DOHH2 (cell line): Measurements from ENCODE around the gene B3GALT5.

Source experiments
- H3F3A ChIP-seq: fragments of 200-600 bp; sonication (generic), shearing (Covaris generic); 2 replicates; pipeline ENCODE4 v1.6.0; 2016; ENCODE audit warnings: antibody characterized with exemption, mild to moderate bottlenecking; ENCODE audit not compliant: control insufficient read depth, insufficient read depth
- H3K27ac ChIP-seq: fragments of 200-600 bp; sonication (generic); 2 replicates; pipeline ENCODE4 v1.5.1; 2014; ENCODE audit warnings: low read depth, mild to moderate bottlenecking, low read length, moderate library complexity
- H3K27me3 ChIP-seq: fragments of 200-600 bp; sonication (generic); 2 replicates; pipeline ENCODE4 v1.6.1; 2014; ENCODE audit warnings: mild to moderate bottlenecking, low read length, mixed read lengths; ENCODE audit not compliant: control insufficient read depth
- H3K36me3 ChIP-seq: fragments of 200-600 bp; sonication (generic); 2 replicates; pipeline ENCODE4 v1.6.1; 2014; ENCODE audit warnings: mild to moderate bottlenecking, low read length, moderate library complexity, mixed read lengths; ENCODE audit not compliant: control insufficient read depth
- H3K4me1 ChIP-seq: fragments of 200-600 bp; sonication (generic); 2 replicates; pipeline ENCODE4 v1.6.1; 2014; ENCODE audit warnings: mild to moderate bottlenecking, low read length, mixed read lengths; ENCODE audit not compliant: control insufficient read depth
- H3K4me2 ChIP-seq: fragments of 200-600 bp; sonication (generic); 2 replicates; pipeline ENCODE4 v1.6.0; 2014; ENCODE audit warnings: mild to moderate bottlenecking, low read length, moderate library complexity
- H3K4me3 ChIP-seq: fragments of 200-600 bp; sonication (generic); 2 replicates; pipeline ENCODE4 v1.5.1; 2014; ENCODE audit warnings: mild to moderate bottlenecking, low read length, mixed read lengths
- H3K79me2 ChIP-seq: fragments of 200-600 bp; sonication (generic); 2 replicates; pipeline ENCODE4 v1.6.1; 2014; ENCODE audit warnings: mild to moderate bottlenecking, low read length, mixed read lengths; ENCODE audit not compliant: control insufficient read depth
- H3K9me2 ChIP-seq: fragments of 200-600 bp; sonication (generic); replicated peaks from 2 replicates; pipeline ENCODE4 v1.6.1; 2014; ENCODE audit warnings: mild to moderate bottlenecking, low read length, mixed read lengths; ENCODE audit not compliant: control insufficient read depth
- H3K9me3 ChIP-seq: fragments of 200-600 bp; sonication (generic); 2 replicates; pipeline ENCODE4 v1.6.1; 2014; ENCODE audit warnings: antibody characterized with exemption, low read length, mixed read lengths; ENCODE audit not compliant: control insufficient read depth, insufficient read depth
- H4K20me1 ChIP-seq: fragments of 200-600 bp; sonication (generic); 2 replicates; pipeline ENCODE4 v1.6.0; 2014; ENCODE audit warnings: low read depth, mild to moderate bottlenecking, antibody characterized with exemption, low read length, moderate library complexity; ENCODE audit not compliant: control insufficient read depth, insufficient read depth
- EZH2phosphoT487 ChIP-seq: fragments of 200-600 bp; sonication (generic); IDR thresholded peaks from 2 replicates; pipeline ENCODE4 v1.6.1; 2017; ENCODE audit warnings: borderline replicate concordance, mild to moderate bottlenecking, antibody characterized with exemption, low read length, moderate library complexity, mixed read lengths
- TF ChIP-seq, protein P1 (sequence below): fragments of 200-600 bp; sonication (generic); IDR thresholded peaks from one replicate; pipeline ENCODE4 v1.5.1; 2014; ENCODE audit warnings: antibody characterized with exemption, mild to moderate bottlenecking, low read depth, low read length; ENCODE audit not compliant: poor library complexity, severe bottlenecking

Gene B3GALT5

GRCh38 chr21:39669485-39669884, 56.7 kb downstream of the B3GALT5 start:
- Histone ChIP-seq H3K79me2 (no peaks in the 10 kb centered on the region), H3K4me3 (no peak overlapping the region), H3K4me1 (no peaks in the 10 kb centered on the region), H3K4me2 (no peak overlapping the region), H3K36me3 (no peaks in the 10 kb centered on the region), H3K9me2 (no peaks in the 10 kb centered on the region), H3F3A (no peaks in the 10 kb centered on the region), H3K9me3 (no peaks in the 10 kb centered on the region), H4K20me1 (no peaks in the 10 kb centered on the region), H3K27ac (no peak overlapping the region), H3K27me3 (no peaks in the 10 kb centered on the region; the same call in 1 of the 2 replicates)
- TF ChIP-seq, protein P1, sequence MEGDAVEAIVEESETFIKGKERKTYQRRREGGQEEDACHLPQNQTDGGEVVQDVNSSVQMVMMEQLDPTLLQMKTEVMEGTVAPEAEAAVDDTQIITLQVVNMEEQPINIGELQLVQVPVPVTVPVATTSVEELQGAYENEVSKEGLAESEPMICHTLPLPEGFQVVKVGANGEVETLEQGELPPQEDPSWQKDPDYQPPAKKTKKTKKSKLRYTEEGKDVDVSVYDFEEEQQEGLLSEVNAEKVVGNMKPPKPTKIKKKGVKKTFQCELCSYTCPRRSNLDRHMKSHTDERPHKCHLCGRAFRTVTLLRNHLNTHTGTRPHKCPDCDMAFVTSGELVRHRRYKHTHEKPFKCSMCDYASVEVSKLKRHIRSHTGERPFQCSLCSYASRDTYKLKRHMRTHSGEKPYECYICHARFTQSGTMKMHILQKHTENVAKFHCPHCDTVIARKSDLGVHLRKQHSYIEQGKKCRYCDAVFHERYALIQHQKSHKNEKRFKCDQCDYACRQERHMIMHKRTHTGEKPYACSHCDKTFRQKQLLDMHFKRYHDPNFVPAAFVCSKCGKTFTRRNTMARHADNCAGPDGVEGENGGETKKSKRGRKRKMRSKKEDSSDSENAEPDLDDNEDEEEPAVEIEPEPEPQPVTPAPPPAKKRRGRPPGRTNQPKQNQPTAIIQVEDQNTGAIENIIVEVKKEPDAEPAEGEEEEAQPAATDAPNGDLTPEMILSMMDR: peak; percentile 17
- TF ChIP-seq EZH2phosphoT487: no peak

GRCh38 chr21:39669976-39670661, 57.4 kb downstream of the B3GALT5 start:
- Histone ChIP-seq H3K4me1 (no peaks in the 10 kb centered on the region), H3K4me2 (no peak overlapping the region), H3K79me2 (no peaks in the 10 kb centered on the region), H3K36me3 (no peaks in the 10 kb centered on the region), H3K27me3 (no peaks in the 10 kb centered on the region; the same call in 1 of the 2 replicates), H4K20me1 (no peaks in the 10 kb centered on the region), H3F3A (no peaks in the 10 kb centered on the region), H3K9me3 (no peaks in the 10 kb centered on the region), H3K4me3 (no peak overlapping the region), H3K9me2 (no peaks in the 10 kb centered on the region), H3K27ac (no peak overlapping the region)
- no peak for TF ChIP-seq EZH2phosphoT487
- TF ChIP-seq, protein P1: no peak

DNA sequence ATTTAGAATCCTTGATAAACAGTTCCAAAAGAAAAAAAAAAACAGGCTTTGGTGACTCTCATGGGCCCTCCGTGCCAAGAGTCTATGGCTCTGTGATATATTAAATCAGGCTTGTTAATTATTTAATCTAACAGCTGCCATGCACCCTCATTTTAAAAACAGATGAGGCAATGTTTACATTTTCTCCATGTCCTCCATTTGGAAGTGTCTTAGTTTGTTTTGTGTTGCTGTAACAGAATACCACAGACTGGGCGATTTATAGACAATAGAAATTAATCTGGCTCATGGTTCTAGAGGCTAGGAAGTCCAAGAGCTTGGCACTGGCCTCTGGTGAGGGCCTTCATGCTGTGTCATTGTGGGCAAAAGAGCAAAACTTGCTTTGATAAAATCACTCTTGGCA, 58.0 kb downstream of the B3GALT5 start:
- no peaks in the 10 kb centered on the region for H3K9me3 ChIP-seq
- H3K27ac ChIP-seq: no peak overlapping the region
- no peaks in the 10 kb centered on the region for H3F3A ChIP-seq
- H3K9me2 ChIP-seq: no peaks in the 10 kb centered on the region
- no peaks in the 10 kb centered on the region for H3K79me2 ChIP-seq
- peaks cover 3% of the 10 kb centered on the region for H3K27me3 ChIP-seq
- no peak for TF ChIP-seq EZH2phosphoT487
- TF ChIP-seq, protein P1: no peak
- H3K4me3 ChIP-seq: no peak overlapping the region
- no peaks in the 10 kb centered on the region for H3K4me1 ChIP-seq
- no peak overlapping the region for H3K4me2 ChIP-seq
- H3K36me3 ChIP-seq: no peaks in the 10 kb centered on the region
- no peaks in the 10 kb centered on the region for H4K20me1 ChIP-seq
